Measurements from ENCODE around the gene PRKACG.
"Not testable (repeated sequence)": the region's sequence is repeated elsewhere in the genome, so short reads cannot be mapped to it uniquely, and the experiment has no call there.

The PRKACG gene

DNA sequence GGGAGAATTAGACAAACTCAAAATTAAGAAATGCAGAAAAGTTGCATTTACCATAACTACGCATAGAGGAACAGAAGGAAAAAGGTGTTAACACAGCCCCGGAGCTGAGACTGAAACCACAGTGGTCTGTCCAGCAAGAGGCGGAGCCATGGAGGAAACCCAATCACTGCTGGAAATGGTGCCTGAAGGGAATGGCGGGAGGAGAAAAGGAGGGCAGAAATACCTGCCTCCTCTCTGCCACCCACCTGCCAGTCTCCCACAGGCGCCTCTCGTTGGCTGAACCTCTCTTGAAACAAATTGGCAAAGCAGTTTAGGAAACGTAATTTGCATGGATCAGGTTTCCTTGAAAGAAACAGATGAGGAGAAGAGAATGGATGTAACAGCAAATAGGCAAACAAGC lies 9.7 kb upstream of the PRKACG start:
- peak; percentile 69 for DNase-seq

DNA sequence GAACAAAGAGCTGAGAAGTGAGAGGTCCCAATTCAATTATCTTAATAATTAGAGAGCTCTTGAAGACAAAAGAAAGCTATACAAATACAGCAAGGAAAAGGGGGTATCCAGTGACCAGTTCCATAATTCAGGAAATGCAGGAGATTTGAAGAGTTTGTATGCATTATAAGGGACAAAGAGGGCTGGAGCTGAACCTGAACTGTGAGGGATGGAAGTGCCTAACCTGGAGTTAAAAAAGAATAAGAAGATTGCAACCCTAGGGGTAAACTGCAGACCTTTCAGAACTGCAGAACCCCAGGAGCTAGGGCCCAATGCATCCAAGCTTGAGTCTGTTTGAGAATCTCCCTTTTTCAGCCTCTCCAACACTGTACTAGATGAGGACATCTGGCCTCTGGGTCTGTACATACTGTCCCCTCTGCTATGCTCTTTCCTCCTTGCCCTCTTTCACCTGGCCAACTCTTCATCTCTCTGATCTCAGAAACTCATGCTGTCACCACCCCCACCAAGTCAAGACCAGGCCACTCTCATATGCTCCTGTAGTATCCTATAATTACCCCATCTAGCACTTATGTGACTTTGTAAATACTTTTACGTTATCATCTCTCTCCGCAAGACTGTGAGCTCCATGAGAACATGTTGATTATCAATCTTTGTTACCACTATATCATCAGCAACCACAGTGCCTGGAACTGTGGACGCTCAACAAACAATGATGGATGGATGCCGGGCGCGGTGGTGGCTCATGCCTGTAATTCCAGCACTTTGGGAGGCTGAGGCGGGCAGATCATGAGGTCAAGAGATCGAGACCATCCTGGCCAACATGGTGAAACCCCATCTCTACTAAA lies 6.6 kb upstream of the PRKACG start:
- no peak for DNase-seq

DNA sequence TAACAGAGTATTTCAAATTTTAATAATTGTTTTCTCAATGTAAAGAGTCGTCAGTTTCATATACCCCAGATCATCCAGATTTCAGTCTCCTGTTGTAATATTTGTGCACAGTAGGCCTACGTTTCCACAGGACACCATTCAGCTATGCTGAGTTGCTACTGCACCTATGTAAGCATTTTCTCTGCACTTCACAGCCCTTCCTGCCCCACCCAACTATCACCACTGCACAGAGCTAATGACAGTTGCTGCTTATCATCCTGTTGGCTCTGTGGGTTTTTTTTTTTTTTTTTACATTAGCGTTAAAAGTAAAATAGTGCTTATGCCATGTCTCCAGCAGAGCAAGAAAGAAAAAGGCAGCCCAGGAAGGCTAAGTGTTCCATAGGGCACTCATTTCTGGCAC lies 5.9 kb upstream of the PRKACG start:
- no peak for DNase-seq

DNA sequence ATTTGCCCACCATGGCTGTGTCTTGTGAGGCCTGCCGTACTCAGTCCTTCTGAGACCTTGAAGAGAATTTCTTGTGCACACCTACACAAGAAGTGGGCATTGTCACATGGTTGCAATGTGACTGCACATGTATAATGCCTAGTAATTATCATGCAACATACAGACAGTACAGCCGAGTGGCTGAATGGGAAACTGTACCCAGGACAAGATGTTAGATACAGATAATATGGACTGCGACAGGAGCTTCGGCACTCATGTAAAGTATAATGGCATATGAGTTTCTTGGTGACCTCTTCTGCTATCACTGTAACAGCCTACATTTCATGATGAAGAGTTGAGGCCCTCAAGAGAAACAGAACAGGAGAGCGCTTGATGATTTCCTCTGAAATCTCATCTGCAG lies 4.8 kb upstream of the PRKACG start:
- no peak for DNase-seq

DNA sequence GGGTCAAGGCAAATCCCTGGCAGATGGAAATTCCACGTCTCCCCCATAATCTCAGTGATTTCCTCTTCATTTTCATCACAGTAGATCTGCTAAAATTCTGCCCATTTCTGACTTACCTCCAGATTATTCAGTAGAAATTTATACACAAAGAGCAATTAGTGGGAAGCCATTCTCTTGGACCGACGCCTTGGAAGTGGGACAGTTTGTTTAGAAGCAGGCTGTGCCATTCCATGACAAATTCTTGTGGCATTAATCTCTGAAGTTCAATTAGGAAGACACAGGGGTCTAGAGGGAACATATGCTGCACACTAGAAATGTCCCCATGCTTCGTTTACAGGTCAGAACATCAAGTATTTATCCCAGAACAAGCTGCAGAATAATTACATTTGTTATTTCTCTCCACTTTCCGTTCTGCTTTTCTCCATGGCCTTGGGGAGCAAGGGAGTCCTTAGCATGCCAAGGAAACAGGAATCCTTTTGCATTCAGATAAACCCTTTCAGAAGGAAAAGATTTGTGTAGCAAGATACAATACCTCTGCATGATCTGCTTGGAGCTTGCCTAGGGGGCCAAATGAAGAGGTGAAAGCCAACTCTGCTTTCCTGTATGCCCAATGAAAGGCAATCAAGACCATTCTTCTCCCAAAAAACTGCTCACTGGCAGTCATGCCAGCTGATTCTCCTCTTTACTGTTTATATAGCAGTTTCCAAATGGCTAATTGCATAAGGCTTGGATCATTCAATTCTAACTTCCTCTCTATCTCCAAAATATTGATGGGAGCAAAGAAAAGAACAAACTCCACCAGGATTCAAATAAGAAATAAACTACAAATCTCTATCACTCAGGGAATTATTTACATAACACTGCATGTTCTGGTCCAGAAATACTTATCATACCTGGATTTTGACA lies 2.5 kb upstream of the PRKACG start:
- no peak for DNase-seq

DNA sequence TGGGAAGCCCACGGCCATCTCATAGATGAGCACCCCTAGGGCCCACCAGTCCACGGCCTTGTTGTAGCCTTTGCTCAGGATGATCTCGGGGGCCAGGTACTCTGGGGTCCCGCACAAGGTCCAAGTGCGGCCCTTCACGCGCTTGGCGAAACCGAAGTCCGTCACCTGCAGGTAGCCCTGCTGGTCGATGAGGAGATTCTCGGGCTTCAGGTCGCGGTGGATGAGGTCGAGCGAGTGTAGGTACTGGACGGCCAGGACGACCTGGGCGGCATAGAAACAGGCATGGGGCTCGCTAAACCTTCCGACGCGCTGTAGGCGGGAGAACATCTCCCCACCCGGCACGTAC lies 558 bp downstream of the PRKACG start:
- DNase-seq = no peak

DNA sequence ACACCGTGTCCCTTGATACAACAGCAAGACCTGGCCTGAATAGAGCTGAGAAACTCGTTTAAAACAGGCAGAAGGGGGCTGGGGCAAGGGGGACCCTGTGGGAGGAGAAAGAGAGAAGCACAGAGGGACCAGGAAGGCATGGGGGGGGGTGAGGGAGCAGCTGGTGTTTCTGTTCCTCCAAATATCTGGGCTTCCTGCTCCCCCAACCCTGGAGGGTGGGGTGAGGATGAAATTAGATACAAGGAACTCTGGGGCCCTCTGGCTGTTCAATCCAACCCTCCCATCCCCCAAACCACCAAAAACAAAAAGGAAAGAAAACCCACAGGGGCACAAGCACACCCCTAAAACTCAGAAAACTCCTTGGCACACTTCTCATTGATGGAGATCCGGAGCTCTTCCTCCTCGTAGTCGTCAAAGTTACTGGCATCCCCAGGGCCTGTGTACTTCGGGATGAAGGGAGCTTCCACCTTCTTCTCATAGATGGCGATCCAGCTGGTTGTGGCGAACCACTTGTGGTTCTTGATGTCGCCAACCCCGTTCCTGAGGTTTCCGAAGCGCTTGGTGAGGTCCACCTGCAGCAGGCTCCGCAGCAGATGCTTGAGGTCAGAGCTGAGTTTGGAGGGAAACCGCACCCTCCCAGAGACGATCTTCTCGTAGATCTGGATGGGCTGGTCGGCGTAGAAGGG lies 1.1 kb downstream of the PRKACG start:
- DNase-seq = no peak

DNA sequence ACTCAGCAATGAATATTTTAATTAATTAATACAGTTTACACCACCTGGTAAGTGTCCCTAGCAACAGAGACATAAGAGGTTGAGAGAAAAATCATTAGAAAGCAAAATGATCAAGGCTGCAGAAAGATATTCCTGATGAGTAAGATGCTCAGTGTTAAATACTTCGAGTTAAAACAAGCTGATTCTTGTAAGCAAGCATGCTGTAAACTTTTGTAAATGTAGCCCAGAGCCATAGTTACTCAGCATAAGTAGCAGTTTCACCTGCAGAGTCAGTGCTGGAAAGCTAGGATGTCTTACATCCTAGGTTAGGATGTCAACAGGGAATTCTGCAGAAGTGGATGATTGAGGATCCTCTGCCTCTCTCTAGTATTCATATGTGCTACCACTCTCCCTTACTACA lies 4.2 kb downstream of the PRKACG start:
- DNase-seq = no peak

DNA sequence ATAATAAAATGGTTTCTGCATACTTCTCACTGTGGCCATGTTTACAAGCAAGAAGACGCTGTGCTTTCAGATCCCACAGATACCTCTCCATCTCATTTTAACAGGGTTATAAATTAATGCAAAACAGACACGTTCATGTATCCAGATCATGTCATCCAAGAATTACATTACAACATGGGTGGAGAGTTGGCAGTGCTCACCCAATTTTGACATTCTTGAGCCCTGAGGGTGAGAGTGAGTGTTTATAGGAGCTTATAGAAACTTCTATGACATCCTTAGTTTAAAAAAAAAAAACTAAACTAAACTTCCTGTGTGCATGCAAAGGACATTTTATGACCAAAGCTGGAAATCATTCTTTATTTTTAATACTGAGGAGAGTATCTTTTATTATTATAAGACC lies 9.1 kb downstream of the PRKACG start:
- no peak for DNase-seq

DNA sequence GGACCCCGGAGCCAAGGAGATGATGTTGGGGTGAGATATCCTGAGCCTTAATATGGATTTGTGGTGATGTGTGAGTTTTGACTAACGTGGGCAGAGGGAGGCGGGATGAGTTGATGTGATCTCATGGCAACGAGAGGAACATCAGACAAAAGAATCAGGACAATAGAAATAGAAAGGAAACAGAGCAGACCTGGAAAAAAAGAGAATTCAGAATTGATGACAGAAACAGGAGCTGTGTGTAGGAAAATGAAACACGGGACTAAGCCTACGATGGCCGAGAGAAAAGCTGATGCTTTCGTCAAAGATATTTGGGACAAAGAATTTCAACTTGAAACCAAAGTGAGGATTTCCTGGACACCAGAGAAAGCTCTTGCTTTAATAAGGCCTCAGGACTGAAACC lies 10.9 kb downstream of the PRKACG start:
- DNase-seq = no peak

DNA sequence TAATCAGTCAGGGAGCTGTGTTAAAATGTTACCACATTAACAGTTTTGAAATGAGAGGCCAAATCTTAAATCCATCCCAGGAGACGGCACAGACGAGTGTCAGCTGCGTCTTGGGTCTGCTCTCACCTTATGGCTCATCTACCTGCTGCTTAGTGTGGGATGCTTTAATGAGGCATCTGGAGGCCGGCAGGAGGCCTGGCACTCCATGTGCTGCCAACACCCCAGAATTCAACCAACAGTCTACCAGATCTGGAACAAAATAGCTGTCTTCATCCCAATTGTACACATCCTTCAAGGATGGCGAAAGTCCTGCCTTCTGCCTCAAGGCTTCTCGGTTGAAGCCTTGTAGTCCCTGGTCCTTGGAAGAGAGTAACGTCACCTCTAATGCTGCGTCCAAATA lies 12.0 kb downstream of the PRKACG start:
- no peak for DNase-seq

DNA sequence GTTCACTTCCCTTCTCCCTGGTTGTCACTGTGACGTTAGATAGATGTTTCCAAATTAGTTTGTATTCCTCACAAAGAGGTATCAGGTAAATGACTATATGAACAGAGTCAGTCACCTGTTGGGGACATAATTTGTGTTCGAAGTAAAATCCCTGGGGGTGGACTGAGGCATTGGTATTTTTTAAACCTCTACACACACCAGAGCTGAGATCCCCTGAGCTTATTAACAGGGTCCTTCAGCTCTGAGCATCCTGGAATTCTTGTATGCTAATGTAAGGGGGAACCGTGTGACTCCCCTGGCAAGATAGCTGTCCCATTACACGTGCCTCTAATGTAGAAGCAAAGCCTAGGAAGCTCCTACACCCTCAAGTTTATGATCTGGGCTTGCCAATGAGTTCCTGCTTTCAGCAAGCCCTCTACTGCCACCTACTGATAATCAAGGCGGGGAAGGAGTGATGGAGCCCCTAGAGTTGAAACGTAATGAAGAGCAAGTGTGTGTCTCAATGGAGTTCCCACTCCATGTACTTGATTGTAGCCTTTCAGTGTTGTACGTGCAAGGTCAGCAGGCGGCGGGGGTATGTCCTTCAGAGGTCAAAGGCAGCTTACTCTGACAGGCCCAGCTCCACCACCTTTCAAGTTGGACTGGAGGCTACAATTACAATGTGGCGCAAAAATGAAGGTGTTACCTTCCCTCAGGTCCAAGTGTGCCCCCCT lies 14.4 kb downstream of the PRKACG start:
- peak; percentile 73 for DNase-seq

DNA sequence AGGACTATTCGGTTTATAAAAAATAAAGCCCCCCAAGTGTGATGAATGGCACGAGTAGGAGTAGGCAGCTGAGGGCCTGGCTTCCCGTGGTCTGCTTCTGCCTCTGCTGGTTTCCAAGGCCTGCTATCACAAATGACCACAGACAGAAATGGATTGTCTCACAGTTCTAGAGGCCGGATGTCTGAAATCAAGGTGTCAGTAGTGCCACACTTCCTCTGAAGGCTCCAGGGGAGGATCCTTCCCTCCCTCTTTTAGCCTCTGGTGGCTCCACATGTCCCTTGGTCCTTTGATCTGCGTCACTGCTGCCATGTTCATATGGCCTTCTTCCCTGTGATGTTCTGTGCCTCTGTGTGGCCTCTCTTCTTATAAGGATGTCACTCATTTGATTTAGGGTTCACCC lies 15.1 kb downstream of the PRKACG start:
- no peak for DNase-seq

DNA sequence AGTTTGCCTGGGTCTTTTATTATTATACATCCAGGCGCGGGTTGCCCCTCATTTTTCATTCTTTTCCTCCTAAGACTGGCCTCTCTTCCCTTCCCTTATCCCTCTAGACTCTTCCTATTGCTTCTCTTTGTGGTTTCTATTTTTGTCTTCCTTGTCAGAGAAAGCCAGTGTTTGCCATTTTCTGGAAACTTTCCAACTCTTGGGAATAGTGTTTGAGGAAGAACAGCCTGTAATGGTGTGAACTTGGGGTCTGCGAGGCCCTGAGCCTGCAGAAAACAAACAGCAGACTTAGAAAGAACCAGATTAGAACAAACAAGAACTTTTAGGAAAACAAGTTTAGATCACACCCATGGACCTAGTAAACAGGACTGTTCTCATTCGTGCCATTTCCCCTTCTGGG lies 15.5 kb downstream of the PRKACG start:
- no peak for DNase-seq

DNA sequence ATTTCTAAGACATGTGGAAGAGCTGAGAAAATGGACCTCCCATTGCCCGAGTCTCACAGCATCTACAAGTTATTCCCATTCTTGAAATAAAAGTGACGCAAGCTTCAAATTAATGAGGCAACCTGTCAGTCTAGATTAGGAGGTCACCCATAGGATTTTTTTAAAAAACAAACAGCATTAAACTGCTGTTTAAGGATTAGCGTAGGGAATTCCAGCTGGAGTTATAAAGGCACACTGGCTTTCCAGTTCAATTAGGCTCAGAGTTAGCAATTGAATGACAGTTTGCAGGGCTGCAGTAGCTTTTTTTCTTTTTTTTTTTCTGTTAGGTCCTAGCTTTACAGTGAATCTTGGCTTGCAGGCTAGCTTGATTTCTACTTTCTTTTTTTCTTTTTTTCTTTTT lies 16.2 kb downstream of the PRKACG start:
- DNase-seq = no peak

DNA sequence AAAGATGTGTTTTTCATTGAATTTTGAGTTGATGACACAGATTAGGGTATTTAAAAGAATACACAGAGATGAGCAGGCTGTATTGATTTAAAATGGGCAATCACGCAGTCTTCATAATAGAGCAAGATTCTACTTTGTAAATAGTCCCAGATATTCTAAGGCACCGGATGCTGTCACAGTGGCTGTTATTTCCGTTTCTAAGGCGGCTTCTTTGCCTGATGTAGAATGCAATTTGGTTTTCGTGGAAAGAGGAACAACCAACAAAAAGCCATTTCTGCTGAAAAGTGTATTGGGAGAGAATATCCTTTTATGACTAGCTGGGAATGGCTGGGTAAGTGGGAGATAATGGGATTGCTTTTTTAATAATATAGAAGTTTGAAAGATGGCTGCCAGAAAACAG lies 17.5 kb downstream of the PRKACG start:
- DNase-seq = no peak

DNA sequence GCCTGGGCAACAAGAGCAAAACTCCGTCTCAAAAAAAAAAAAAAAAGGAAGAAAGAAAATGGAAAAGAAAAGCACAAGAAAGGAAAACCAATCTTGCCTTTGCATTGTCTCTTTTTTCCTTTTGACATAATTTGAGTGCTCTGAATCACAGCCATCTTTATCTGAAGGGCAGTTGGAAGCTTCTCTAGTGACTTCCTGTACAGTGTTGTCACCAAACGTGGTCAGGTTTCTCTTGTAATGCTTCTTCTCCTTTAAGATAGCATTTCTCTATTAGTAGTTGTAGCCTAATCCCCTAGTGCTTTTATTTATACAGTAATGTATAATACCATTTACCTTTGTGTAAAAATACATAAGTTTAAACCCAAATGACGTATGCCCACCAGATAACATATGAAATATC lies 18.1 kb downstream of the PRKACG start:
- DNase-seq = no peak

DNA sequence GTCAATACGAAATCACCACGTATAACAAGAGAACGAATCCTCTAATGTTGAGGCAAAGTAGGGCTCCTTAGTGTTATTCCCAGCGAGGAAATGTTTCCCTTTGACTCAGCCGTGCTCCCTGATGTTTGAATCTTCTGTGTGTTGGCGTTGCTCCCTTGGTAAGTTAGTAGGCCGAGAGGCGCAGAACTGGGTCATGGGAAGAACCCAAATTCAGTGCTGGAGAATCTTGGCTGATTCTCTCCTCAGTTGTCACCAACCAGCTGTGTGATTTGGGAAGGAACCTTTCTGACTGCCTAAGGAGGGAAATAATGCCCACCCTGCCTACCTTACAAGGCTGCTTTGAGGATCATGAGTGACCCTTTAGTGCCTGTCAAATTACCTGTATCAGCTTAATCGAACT lies 22.5 kb downstream of the PRKACG start:
- no peak for DNase-seq

DNA sequence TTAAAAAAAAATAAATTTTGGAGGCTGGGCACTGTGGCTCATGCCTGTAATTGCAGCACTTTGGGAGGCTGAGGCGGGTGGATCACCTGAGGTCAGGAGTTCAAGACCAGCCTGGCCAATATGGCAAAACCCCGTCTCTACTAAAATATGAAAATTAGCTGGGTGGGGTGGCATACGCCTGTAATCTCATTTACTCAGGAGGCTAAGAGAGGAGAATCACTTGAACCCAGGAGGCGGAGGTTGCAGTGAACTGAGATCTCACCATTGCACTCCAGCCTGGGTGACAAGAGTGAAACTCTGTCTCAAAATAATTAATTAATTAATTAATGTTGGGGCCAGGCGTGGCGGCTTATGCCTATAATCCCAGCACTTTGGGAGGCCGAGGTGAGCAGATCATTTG lies 27.0 kb downstream of the PRKACG start:
- DNase-seq = not testable (repeated sequence)

DNA sequence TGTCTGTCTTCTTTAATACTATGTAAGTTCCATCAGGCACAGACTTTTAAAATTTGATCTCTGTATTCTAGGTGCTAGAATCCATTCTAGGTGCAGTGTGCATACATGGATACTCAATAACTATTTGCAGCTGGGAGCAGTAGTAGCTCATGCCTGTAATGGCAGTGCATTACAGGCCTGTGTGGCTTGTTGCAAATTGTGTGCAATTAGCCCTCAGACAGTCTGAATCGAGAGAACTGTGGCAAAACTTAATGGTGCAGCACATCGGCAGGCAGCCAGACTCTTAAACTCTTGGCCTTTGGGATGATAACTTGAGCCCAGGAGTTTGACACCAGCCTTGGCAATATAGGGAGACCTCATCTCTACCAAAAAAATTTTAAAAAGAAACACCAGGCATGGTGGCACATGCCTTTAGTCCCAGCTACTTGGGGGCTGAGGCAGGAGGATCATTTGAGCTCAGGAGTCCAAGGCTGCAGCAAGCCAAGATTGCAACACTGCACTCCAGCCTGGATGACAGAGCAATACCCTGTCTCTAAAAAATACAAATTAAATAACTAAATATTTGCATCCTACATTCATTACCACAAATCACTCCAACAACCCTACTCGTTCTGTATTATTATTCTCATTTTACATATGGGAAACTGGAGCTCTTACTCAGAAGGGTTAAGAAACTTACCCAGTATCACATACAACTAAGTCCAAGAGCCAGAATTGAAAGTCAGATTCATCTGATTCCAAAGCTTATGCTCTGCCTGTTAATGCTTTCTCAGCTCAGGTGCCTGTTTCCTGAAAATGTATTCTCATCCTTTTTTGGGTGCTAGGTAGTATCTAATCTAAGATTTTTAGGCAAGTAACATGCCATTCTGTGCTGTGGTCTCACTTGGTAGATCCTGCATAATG lies 30.1 kb downstream of the PRKACG start:
- DNase-seq = peak; percentile 10

DNA sequence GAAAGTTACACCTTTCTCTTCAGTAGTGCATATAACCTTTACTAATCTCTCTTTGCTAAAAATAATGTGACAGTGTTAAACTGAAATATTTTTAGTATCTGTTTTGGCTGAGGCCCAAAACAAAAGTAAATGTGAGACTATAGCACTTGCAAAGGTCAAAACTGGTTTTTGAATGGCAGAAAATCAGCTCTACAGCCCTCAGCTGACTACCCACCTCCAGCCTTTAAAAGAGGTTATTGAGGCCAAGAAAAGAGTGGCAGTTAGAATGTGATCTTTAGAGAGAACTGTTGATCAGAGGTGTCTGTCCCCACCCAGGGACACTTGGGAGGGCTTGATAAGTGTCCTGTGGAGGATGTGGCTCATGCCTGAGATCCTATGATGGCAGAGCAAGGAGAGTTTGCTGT lies 30.9 kb downstream of the PRKACG start:
- no peak for DNase-seq

DNA sequence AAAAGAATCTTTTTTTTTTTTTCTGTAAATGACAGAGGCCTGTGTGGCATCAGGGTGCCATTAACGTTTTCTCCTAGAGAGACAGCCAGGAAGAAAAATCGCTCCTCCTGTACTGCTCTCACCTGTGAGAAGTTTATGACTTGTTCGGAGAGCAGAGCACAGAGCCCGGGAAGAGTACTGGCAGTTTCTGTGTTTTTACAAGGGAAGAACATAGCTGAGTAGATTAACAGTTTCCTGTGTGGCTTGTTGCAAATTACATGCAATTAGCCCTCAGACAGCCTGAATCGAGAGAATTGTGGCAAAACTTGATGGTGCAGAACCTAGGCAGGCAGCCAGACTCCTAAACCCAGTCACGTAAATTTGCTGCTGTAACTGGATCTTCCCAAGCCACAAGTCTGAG lies 32.1 kb downstream of the PRKACG start:
- peak; percentile 36 for DNase-seq

Data from NCI-H1436 (cell line).